ENCODE results near the gene FHIP2A.
"Not testable (repeated sequence)": the region's sequence is repeated elsewhere in the genome, so short reads cannot be mapped to it uniquely, and the experiment has no call there.

Gene FHIP2A

GRCh38 chr10:114821293-114821914, at the start of gene FHIP2A:
FHIP2A (plus strand) TSS chr10:114821780; CDS start chr10:114822079, 299 bp downstream.
- DNase-seq: peak in 1 of 2 experiments; percentile 61

- no peak for DNase-seq
Measured at GRCh38 chr10:114772496-114773196, 48.9 kb upstream of the FHIP2A start.

- no peak for DNase-seq
Measured at GRCh38 chr10:114773197-114773532, 48.4 kb upstream of the FHIP2A start.

- not testable (repeated sequence) for DNase-seq
Measured at GRCh38 chr10:114775082-114775481, 46.5 kb upstream of the FHIP2A start.

GRCh38 chr10:114777415-114777814, 44.2 kb upstream of the FHIP2A start:
- DNase-seq: peak; percentile 37 to 72

GRCh38 chr10:114779803-114780576, 41.6 kb upstream of the FHIP2A start:
- peak in 1 of 2 experiments; percentile 27 for DNase-seq

GRCh38 chr10:114780577-114781184, 40.9 kb upstream of the FHIP2A start:
- no peak for DNase-seq

GRCh38 chr10:114782666-114783065, 38.9 kb upstream of the FHIP2A start:
- DNase-seq: no peak

- DNase-seq: no peak
Measured at GRCh38 chr10:114783686-114784085, 37.9 kb upstream of the FHIP2A start.

GRCh38 chr10:114786492-114786891, 35.1 kb upstream of the FHIP2A start:
- peak; percentile 4 to 30 for DNase-seq

GRCh38 chr10:114787131-114787530, 34.4 kb upstream of the FHIP2A start:
- DNase-seq: not testable (repeated sequence)

GRCh38 chr10:114791768-114792167, 29.8 kb upstream of the FHIP2A start:
- DNase-seq: no peak

- no peak for DNase-seq
Measured at GRCh38 chr10:114795039-114795438, 26.5 kb upstream of the FHIP2A start.

- DNase-seq: no peak
Measured at GRCh38 chr10:114800361-114800760, 21.2 kb upstream of the FHIP2A start.

- DNase-seq: no peak
Measured at GRCh38 chr10:114801411-114801813, 20.2 kb upstream of the FHIP2A start.

GRCh38 chr10:114802177-114802576, 19.4 kb upstream of the FHIP2A start:
- no peak for DNase-seq

GRCh38 chr10:114806562-114807391, 14.8 kb upstream of the FHIP2A start:
- no peak for DNase-seq

- DNase-seq: no peak
Measured at GRCh38 chr10:114808982-114809381, 12.6 kb upstream of the FHIP2A start.

- no peak for DNase-seq
Measured at GRCh38 chr10:114810926-114811325, 10.7 kb upstream of the FHIP2A start.

GRCh38 chr10:114811862-114812261, 9.7 kb upstream of the FHIP2A start:
- DNase-seq: no peak

- no peak for DNase-seq
Measured at GRCh38 chr10:114815791-114816190, 5.8 kb upstream of the FHIP2A start.

GRCh38 chr10:114816308-114816707, 5.3 kb upstream of the FHIP2A start:
- DNase-seq: no peak

- no peak for DNase-seq
Measured at GRCh38 chr10:114819322-114819721, 2.3 kb upstream of the FHIP2A start.
